Measurements from ENCODE around the gene MYO1A.
"Not testable (repeated sequence)": the region's sequence is repeated elsewhere in the genome, so short reads cannot be mapped to it uniquely, and the experiment has no call there.

MYO1A gene

DNA sequence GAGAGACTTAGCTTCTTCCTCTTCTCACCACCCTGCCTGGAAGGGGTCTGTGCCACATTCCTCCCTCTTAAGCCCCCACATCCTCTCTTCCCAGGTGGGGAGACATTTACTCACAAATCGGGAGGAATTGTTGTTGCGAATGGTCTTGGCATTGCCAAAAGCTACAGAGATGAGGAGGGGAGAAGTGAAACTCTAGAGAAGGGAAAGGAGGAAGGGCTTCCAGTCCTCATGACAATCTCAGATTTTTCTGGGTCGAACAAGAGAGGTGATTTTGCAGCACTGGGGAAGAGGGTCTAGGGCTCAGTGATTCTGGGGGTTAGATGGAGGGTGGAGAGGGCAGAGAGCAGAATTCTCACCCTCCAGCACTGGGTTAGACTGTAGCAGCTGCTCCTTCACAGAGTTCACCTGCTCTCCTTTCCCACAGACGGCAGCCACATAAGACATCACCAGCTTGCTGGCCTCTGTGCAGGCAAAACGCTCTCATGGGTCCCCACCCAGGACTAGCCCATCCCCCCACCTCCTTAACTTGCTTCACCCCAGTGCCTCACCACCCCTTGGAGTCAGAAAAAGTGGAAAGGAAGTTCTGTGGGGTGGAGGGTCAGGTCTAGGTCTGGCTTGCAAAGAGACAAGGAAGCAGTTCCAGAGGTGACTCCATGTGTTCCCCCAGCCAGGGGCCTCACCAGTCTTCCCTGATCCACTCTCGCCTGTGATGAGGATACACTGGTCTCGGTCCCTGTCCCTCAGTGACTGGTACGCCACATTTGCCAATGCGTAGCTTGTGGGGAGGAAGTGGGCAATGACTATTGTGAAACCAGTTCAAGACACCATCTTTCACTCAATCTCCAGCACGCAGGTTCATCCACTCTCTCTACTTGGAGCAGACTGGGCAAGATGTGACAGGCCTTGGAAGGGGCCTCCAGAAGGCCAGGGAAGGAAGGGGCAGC is 2.7 kb downstream of the MYO1A start:
- DNase-seq (ENCODE audit: low spot score), result no peak

DNA sequence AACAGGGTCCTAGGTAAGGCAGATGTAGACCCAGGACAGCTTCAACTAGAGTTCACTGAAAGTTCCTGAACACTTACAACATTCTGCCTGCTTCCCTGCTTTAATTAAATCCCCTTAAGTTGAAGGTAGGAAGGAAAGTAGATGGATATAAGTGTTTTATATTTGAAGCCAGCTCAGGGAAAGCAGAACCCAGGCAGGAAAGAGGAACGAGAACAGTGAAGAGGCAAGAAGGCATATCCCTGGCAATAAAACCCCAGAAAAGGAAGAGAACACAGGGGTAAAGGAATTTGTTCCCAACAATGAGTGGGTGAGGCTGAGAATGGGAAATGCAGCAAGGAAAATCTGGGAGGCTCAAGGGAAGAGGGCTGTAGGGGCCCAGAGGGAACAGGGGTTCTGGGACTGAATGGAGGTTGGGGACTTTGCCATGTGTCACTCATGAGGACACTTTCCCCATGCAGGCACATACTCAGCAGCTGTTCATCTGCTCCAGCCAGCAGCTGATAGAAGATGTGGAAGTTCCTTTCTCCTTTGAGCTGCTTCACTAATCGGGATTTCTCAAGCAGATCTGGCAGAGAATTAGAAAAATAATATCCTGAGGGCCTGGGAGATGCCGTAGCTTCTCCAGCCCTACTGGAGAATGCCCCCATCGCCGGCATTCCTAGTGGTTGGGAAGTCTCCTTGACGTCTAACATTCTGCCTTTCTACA is 3.7 kb downstream of the MYO1A start:
- DNase-seq (ENCODE audit: low spot score), result no peak

DNA sequence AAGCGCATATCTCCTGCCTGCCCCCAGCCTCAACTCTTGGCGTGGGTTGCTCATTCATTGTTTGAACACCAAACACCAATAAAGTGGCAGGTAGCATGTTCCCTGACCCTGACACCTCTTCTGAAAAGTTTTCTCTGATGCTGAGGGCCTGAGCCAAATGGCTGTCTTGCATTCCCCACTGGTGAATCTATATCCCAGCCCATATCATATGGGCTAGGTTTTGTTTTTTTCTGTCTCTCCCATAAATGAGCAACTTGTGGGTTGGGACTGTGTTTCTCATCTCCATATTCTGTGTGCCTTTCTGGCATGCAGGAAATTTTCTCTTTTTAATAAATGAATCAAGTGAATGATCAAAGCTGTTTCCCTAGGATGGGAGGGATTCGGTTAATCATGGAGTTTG is 5.0 kb downstream of the MYO1A start:
- no peak for DNase-seq (ENCODE audit: low spot score)

DNA sequence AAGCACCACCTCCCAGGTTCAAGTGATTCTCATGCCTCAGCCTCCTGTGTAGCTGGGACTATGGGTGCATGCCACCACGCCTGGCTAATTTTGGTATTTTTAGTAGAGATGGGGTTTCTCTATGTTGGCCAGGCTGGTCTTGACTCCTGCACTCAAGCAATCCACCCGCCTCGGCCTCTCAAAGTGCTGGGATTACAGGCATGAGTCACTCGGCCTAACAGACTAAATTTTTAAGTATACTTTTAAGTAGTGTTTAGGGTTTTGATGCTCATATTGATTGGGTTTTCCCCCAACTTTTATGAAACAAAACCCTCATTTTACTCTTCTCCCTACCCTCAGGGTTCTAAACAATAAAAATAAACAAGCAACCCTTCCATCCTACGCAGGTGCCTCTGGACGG is 5.5 kb downstream of the MYO1A start:
- no peak for DNase-seq (ENCODE audit: low spot score)

DNA sequence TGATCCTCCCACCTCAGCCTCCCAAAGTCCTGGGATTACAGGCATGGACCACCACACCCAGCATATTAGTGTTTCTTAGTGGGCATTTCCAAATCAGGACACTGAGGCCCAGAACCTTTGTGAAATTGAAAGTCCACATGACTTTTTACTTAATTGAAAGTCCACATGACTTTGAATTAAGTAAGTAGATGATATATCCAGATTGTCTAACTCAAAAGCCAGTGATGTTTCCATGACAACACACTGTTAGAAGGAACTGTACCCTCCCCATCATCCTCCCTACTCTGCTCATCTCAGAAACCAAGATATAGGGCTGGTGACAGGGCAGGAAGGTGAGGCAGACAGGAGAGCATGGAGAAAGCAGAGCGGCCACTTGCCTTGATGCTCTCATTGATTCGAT is 7.2 kb downstream of the MYO1A start:
- DNase-seq (ENCODE audit: low spot score), result no peak

DNA sequence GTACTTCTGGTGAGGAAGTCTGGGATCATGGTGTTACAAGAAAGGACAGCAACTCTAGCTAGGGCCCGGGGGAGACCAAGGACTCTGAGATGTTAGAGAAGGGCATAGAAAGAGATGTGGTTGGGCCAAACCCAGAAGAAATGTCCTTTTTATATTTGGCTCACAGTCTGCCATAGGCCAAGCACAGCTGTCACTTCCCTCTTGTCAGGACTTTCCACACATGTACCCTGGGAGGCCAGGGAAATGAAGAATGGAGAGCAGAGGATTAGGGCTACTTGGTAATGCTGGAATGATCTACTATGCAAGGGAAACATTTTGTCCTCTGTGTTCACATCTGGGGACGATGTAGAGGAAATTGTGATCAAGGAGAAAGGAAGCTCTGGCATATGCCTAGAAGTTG is 9.2 kb downstream of the MYO1A start:
- DNase-seq (ENCODE audit: low spot score), result no peak

DNA sequence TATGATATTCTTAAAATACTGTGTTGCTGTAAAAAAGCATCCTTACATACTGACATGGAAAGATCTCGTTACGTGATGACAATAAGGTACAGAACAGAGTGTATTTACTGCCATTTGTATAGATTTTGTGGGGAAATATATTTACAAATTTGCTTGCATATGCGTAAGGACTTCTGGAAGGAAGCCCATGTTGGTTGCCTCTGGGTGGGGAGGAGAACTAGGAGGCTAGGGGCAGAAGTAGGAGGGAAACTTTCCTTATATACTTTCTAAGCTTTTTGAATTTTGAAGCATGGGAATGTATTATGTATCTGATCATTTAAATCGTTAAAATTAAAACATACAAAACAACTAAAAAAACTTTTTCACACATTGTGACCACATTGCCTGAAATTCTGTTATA is 9.7 kb downstream of the MYO1A start:
- no peak for DNase-seq (ENCODE audit: low spot score)

DNA sequence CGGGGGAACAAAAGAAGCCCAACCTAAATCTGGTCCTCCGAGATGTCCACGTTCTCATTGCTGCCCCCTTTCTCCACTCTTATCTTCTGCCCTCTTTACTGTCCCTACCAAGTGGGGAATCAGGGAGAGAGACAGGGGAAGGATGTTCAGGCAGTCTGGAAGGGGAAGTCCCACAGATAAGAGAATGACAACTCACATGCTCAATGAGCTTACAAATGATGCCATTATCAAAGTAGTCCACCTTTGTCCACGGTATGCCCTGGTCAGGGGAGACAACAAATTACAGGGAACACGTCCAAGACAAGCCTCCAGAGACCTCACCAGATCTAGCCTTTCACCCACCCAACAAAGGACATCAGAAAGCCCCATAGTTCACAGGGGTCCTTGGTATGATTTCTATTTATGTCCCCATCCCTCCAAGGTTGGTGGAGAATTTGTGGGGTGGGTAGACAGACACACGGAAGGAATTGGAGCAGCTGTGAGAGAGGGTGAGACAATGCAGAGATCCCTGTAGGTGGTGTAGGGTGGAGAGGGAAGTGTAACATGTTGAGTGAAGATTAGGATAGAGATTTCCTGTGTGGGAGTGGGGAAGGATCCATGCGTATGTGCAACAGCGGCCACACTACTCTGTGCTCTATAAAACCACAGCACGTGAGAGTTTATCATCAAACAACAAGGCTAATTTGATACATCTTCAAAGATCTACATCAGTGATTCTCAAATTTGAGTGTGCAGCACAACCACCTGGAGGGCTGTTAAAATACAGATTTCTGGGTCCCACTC is 10.7 kb downstream of the MYO1A start:
- peak; percentile 51 for DNase-seq (ENCODE audit: low spot score)

DNA sequence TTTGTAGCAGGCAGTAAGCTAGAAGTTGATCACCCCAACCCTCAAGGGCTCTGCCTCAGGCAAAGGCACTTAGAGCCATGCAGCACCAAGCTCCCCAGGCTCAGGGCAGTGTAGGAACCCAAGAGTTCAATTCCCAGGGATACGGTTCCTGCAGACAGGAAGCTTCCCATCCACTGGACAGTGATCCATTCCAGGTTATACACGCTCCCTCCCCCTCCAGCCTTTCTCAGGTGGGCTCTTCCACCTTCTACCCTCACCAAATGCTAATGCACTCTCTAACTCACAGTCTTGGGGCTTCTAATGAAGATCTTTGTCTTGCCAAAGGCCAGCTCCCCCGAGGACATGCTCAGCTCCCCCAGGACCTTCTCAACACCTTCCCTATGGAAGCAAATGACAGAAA is 12.7 kb downstream of the MYO1A start:
- no peak for DNase-seq (ENCODE audit: low spot score)

DNA sequence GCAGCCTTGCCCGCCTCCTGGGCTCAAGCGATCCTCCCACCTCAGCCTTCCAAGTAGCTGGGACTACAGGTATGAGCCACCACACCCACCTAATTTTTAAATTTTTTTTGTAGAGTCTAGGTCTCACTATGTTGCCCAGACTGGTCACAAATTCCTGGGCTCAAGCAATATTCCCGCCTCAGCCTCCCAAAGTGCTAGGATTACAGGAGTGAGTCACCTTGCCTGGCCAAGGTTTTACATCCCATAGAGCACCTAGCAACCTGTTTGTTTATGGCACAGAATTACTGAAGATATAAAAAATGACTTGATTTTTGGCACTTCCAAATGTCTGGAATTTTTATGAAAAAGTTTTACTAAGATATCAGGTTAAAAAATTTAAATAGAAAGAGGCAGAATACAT is 16.5 kb downstream of the MYO1A start:
- DNase-seq (ENCODE audit: low spot score), result no peak

DNA sequence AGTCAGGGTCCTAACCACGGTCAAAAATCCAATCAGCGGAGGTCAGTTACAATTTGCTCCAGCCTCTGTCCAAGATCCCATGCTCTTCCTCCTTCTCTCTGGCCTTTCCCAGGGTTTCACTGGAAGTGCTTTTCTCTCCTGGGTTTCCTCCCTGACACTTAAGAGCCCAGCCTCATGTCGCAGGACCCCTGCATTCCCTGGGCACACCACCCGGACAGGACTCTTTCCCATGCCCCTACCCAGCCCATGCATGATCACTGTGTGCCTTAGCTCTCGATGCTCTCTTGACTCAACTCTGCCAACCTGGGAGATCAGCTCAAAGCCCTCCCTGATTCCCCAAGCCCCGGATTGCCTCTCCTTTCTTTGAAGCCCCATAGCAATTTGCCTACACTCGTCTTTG is 18.1 kb downstream of the MYO1A start:
- DNase-seq (ENCODE audit: low spot score), result no peak

DNA sequence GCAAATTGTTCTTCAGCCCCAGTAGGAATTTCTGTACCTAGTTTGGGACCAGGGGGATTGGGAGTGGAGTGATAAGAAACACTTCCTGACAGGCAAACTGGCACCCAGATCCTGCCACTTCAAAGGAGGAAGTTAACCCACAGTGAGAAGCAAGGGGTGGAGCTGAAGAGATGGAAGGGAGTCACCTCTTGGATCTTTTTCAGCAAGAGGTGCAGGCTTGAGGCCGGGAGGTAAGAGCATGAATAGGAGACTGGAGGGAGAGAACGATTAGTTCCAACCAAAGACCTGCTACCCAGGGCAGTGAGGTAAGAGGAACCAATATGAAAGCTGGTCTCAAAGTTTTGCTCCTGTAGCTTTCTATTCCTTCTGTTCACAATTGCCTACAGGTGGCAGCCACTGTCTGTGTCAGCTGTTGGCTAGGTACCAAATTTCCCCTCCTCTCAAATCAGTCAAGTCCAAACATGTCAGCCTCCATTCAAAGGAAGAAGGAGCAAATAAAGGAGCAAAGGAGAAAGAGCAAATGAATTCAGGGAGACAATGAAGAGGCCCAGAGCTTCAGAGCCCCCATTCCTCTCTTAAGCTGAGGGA is 18.7 kb downstream of the MYO1A start:
- DNase-seq (ENCODE audit: low spot score), result peak; percentile 32

DNA sequence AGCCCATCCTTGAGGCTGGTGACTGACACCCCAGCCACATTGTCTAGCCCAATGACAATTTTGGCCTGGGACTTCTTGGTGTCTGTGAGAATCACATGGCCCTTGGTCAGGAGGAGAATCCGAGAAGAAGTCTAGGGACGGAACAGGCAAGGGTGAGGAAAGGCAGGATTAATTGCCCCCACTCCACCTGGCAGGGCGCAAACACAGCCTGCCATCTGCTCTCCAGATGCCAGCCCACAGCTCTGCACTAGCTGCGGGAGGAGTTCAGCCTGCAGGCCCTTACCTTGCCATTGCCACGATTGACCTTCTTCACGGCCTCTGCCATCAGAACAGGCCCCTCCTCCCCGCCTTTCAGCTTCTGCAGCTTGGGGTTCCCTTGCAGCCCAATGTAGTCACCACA is 20.5 kb downstream of the MYO1A start:
- DNase-seq (ENCODE audit: low spot score), result no peak

DNA sequence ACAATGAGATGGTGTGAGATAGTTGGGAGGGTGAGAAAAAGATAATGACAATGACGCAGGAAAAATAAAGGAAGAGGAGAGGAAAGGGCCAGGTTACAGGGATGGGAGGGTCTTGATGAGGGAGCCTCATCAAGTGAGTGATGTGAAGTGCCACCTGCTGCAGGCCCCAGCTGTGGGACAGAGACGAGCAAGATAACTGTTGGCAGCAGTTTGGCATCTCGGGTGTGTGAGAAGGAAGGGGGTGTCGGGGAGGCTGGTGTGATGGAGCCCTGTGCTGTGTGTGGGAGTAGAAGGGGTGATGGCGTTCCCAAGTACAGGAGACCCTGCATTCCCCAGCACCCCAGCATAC is 22.1 kb downstream of the MYO1A start:
- DNase-seq (ENCODE audit: low spot score), result peak; percentile 46

DNA sequence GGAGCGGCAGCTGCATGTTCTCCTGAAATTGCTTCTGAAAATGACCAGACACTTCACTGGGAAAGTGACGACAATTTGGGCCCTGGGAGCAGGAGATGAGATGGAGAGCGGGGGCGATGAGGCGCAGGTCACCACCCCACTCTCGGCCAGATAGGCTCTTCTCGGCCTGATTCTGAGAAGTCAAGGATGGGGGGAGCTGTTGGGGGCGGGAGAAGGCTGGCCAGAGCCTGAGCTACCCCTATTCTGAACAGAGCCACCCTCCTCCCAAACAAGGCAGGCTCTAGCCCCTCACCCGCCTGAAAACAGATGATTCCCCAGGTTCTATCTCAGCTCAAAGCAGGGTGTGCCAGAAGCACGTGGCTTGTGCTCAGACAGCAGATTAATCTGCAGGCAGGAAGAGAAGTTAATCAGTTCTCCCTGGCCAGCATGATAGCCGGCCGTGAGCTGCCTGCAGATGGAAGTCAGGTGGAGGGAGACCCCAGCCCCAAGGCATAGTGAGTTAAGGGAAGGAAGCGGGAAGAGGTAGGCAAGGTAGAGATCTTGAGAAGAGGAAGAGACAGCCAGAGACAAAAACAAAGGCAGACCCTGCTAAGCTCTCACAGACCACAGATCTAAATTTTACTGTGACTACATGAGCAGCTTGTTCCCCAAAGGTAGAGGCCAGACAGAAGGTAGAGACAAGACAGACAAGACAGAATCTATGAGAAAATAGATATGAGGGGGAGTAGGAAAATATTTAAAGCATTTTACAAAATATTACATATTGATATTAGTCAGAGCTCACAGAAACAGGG is 22.7 kb downstream of the MYO1A start:
- peak; percentile 13 for DNase-seq (ENCODE audit: low spot score)

DNA sequence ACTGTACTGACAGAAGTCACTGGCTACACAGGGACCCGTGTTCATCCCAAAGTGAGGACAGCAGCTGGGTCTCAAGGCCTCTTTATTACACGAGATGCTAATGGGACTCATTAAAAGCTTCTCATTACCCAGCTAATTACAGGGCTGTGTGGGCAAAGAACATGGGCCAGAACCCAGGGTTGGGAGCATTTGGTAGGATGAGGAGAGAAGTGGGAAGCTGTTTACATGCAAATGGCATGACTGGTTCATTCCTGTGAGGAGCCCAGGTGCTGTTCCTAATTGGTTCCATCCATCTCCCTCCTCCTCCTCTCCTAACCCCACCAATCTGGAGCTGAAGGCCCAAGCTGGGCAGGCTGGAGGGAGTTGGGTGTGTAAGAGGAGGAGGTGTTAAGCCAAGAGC is 24.7 kb downstream of the MYO1A start:
- no peak for DNase-seq (ENCODE audit: low spot score)

DNA sequence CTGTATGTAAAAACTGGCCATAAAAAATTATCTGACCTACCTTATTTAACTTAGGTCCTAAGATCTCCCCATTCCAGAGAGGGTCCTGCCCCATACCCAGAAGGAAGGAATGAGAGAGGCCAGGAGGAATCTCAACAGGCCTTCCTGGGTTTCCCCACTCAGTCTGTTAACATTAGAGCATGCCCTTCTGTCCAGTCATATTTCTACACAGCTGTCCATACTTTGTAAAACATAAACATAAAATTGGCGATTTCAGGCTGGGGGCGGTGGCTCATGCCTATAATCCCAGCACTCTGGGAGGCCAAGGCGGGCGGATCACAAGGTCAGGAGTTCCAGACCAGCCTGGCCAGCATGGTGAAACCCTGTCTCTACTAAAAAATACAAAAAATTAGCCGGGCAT is 27.6 kb downstream of the MYO1A start:
- DNase-seq (ENCODE audit: low spot score), result not testable (repeated sequence)

DNA sequence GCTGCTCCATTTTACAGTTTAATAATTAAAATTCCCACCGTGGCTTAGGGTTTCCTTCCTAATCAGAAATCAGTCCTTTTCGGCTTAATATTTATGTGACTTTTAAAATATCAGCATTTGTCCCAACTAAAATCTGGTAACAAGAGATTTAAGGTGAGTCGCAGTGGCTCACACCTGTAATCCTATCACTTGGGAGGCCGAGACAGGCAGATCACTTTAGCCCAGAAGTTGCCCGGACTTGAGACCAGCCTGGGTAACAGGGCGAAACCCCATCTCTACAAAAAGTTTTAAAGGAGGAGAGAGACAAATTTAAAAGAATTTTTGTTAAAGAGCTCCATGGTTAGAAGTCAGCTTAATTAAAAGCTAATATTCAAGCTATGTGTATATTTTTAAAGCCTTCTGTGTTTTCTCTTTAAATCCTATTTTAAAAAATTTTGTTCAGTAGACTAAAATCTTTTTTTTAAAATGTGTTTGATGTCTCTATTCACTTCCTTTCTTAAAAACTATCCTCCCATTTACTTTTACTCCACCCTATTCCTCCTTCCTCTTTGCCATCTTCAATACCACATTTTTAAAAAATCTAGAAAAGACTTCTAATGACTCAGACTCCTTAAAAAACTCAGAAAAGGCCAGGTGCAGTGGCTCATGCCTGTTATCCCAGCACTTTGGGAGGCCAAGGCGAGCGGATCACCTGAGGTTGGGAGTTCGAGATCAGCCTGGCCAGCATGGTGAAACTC is 29.8 kb downstream of the MYO1A start:
- DNase-seq (ENCODE audit: low spot score), result no peak

DNA sequence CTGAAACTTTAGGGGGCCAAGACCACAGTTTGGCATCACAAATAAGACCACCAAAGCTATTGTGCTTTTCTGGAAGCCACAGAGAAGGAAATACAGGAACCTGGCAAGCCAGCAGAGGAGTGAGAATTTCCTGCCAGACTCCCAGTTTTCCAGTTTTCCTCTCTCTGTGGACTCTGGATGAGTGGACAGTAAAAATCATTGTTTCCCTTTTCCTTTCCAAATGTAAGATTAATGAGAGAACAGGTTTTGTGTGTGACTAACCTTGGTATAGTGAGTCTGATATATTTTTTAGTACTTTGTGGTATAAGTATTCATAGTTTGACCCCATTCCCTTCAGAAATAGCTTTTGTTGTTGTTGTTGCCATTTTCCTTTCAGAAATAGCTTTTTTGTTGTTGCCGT is 31.0 kb downstream of the MYO1A start:
- no peak for DNase-seq (ENCODE audit: low spot score)

DNA sequence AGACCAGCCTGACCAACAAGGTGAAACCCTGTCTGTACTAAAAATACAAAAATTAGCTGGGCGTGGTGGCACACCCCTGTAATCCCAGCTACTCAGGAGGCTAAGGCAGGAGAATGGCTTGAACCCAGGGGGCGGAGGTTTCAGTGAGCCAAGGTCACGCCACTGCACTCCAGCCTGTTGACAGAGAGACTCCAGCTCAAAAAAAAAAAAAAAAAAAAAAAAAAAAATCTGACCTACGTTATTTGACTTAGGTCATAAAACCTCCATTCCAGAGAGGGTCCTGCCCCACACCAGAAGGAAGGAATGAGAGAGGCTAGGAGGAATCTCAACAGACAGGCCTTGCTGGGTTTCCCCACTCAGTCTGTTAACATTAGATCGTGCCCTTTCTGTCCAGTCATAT is 31.6 kb downstream of the MYO1A start:
- DNase-seq (ENCODE audit: low spot score), result not testable (repeated sequence)

DNA sequence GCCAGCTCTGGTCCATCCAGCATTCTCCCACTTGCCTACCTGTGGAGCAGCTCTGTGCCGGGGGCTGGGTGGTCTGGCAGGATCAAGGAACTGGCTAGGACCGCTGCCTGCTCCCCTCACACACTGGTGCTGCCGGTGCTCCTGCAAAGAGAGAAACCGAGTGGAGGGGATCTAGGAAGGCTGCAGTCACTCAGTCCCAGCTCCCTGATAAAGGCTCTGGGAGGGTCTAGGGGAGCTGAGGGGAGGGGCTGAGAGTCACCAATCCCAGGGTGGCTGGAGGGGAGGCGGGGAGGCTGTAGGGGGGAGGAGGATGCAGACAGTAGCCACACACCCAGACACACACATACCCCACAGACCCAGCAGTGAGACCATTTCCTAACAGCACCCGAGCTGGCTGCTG is 33.6 kb downstream of the MYO1A start, which contains the start of gene TAC3:
TAC3 (minus strand) TSS at position 182 of the 400 bp plus-strand sequence. CDS start 732 bp downstream, outside the sequence.
- no peak for DNase-seq (ENCODE audit: low spot score)

Data from hematopoietic multipotent progenitor cell treated with erythropoietin and hydrocortisone succinate and interleukin-3 and kit ligand, for 15 days (in vitro differentiated cells).